HG02759 (cell line): ENCODE results near the gene CARD11.
"Not testable (repeated sequence)": the region's sequence is repeated elsewhere in the genome, so short reads cannot be mapped to it uniquely, and the experiment has no call there.

ENCODE experiments used
- ATAC-seq: cut with Tn5 transposase; IDR thresholded peaks from one replicate; pipeline ENCODE4 v1.9.1; 2021; ENCODE audit warnings: mild to moderate bottlenecking, moderate library complexity; ENCODE audit not compliant: unreplicated experiment

Gene CARD11

DNA sequence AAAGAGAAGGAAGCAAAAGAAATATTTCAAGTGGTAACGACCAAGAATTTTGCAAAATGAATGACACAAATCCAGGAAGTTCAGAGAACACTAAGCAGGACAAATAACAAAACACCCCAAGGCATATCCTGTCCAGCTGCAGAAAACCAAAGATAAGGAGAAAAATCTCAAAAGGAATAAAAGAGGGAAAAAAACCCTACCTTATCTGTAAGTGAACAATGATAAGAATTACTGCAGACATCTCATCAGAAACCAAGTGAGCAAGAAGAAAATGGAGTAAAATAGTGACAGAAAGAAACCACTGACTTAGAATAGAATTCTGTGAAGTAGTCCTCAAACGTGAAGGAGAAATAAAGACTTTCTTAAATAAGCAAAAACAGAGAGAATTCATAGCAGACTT, 21.8 kb downstream of the CARD11 start:
- ATAC-seq: no peak

- not testable (repeated sequence) for ATAC-seq
These were observed 22.4 kb downstream of the CARD11 start for GRCh38 chr7:3021224-3021623.

GRCh38 chr7:3020416-3020815, 23.3 kb downstream of the CARD11 start:
- no peak for ATAC-seq

- ATAC-seq: no peak
These were observed 23.9 kb downstream of the CARD11 start for GRCh38 chr7:3019801-3020200.

DNA sequence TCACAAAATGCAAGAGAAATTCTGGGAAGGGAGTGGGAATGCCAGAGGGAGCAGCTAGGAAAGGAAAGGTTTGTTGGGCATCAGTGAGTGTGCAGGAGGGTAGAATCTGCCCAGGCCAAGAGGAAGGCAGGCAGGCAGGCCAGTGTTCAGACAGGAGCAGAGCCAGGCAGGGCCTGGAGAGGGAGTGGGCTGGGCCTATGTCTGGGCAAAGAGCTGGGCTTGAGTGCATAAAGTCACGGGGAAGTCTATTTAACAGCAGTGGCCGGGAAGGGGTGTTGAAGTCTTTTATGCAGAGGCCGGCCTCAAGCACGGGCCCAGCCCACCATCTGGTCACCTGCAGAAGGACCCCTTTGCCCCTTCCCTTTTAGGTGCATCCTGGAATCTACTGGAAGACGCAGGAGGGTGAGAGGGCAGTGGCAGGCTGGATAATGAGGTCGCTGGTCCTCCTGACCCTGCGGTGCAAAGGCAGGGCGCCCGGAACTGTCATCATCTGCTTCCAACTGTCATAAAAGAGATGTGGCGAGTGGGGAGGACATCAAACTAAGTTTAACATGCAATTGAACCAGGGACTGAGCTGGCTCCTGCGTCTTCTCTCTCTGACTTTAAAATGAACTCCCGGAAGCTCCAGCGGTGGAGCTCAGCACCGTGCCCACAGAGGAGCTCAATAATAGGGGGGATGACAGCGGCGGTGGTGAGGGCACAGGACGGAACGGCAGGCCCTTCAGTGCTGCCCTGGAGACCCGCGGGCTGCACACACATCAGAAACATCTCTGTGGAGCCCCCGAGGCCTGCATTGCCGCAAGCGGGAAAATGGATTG, 29.5 kb downstream of the CARD11 start:
- no peak for ATAC-seq

DNA sequence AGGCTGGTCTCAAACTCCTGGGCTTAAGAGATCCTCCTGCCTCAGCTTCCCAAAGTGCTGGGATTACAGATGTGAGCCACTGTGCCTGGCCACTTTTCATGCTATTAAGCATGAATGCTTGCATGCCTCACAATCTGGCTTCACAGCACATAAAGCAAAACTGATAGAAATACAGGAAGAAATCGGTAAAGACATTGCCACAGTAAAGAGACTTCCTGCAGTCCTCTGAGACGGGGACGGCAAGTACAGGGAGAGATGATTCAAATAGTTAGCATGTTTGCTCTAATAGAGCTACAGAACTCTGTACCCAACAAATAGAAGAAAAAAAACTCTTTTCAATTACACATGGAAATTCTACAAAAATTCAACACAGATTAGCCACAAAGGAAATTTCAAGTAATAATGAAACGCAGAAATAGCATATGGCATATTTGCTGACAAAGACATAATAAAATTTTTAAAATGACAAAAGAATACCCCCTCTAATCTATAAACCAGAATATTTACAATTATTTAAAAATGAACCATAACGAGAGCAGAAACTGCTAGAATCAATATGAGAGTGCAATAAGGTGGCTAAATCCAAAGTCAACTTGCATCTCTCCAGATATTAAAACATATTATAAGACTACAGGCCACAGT, 32.3 kb downstream of the CARD11 start:
- ATAC-seq: no peak

DNA sequence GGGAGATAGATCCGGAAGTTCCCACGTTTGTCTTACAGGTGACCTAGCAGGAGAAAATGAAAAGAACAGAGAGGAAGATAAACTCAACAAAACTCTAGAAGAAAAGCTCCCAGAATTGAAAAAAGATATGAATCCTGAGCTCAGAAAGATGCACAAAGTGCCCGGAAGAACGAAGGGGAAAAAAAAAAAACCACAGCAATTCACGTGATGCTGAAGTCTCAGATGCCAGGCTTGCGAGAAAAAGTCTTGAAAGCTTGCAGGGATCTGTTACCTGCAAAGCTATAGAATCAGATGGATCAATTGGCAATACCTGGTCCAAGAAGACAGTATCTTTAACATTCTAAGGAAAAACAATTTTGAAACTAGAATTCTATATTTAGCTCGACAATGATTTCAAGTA, 33.5 kb downstream of the CARD11 start:
- ATAC-seq: no peak

DNA sequence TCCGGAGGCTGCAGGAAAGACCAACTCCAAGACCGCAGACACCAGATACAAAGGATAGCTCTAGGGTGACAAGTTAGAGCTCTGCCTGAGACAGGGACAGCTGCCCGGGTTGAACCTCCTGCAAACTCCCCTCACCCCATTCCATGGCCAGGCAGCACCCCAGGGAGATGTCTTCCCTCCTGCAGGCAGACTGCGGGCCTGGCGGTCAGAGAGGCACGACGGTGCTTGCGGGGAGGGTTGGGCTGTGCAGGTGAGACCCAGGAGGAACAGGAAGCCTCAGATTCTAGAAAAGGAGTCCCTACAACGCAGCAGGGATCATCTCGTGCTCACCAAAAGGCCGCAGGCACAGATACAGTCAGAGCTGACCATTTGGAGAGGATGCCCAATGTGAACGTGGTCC, 34.6 kb downstream of the CARD11 start:
- ATAC-seq: no peak

DNA sequence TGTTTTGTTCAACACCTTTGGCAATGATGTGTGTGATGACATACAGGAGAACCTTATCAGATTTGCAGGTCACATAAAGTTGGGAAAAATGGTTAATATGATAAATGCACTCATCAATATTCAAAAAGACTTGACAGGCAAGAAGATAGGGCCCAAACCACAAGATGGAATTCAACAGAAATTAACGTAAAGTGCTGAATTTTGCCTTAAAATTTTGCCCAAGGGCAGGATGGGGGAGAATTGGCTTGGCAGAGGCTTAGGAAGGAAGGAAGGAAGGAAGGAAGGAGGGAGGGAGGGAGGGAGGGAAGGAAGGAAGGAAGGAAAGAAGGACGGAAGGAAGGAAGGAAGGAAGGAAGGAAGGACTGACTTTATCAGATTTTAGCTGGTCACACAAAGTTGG, 35.3 kb downstream of the CARD11 start:
- no peak for ATAC-seq

GRCh38 chr7:3007696-3008095, 36.0 kb downstream of the CARD11 start:
- no peak for ATAC-seq

DNA sequence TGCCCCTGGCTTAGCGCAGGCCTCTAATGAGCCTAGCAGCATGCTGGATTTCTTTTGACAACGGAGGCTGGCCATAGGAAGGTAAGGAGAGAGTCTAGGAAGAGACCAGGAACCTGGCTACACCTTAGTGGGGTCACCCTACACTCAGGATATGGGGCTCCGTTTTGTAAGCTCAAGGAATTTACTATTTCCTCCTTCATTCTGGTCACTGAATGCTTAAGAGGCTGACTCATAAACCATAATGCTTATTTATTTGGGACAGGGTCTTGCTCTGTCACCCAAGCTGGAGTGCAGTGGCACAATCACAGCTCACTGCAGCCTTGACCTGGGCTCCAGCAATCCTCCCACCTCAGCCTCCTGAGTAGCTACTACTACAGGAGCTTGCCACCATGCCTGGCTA, 38.4 kb downstream of the CARD11 start:
- no peak for ATAC-seq

- ATAC-seq: no peak
These were observed 39.7 kb downstream of the CARD11 start for GRCh38 chr7:3003936-3004335.

- no peak for ATAC-seq
These were observed 41.0 kb downstream of the CARD11 start for GRCh38 chr7:3002631-3003030.

DNA sequence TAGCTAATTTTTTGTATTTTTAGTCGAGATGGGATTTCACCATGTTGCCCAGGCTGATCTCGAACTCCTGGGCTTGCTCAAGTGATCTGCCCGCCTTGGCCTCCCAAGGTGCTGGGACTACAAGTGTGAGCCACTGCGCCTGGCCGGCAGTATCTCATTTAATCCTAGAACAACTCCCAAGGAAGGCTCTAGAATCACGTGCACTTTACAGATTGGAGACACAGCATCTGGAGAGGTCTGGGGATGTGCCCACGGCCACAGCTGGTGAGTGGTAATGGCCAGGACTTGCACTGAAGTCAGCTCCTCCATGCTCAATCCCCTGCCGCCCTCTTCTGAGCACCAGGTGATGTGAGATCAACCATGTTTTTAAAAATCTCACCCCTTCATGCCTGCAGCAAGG, 43.1 kb downstream of the CARD11 start:
- ATAC-seq: no peak

DNA sequence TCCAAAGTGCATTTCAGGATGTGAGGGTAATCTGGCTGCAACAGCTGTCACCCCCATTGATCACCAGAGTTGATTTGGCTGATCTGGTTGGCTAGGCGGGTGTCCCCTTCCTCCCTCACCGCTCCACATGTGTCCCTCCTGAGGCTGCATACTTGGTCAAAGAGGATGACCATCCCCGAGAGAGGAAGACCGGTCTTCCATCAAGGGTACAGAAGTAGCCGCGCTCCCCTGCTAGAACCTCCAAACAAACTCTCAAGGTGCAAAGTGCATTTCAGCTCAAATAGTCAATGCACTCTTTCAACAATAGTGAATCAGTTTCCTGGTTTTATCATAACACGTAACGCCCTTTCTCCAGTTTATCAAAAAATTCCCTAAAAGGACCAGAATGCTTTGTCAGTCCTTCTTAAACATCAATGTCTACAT, 44.6 kb downstream of the CARD11 start:
- no peak for ATAC-seq

GRCh38 chr7:2997014-2997413, 46.7 kb downstream of the CARD11 start:
- no peak for ATAC-seq

DNA sequence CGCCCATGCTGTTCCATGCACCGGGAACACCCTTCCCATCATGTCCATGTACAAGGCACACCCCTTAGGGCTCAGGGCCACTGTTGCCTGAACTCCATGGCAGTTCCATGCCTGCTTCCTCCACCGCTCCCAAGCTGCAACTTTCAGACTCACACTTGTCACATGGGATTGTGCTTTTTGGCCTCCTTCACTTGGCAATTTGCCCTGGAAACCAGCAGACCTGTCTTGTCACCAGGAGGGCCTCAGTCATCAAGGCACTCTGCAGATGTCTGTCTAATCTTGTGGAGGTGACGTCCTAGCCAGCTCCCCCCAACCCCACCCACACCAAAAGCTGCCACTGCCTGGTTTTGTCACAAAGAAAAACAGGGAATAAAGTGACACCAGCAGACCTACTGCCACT, 47.5 kb downstream of the CARD11 start:
- no peak for ATAC-seq

DNA sequence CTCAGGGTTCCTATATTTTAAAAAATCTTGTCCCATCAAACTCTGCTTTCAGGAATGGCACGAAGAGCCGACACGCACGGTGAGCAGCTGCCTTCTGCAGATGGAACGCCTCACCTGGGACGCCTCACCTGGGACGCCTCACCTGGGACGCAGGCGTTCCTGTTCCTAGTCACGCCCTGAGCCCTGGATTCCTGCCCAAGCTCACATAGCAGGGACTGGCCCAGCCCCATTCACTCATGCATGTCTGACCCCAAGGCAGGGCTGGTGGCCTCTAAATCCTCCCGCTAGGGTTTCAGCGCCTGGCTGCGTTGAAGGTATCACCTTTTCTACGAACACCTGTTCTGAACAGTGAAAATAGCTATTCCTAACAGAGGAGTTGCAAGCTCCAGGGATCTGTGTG, 49.8 kb downstream of the CARD11 start:
- ATAC-seq: no peak

- ATAC-seq: no peak
These were observed 50.3 kb downstream of the CARD11 start for GRCh38 chr7:2993396-2993795.

DNA sequence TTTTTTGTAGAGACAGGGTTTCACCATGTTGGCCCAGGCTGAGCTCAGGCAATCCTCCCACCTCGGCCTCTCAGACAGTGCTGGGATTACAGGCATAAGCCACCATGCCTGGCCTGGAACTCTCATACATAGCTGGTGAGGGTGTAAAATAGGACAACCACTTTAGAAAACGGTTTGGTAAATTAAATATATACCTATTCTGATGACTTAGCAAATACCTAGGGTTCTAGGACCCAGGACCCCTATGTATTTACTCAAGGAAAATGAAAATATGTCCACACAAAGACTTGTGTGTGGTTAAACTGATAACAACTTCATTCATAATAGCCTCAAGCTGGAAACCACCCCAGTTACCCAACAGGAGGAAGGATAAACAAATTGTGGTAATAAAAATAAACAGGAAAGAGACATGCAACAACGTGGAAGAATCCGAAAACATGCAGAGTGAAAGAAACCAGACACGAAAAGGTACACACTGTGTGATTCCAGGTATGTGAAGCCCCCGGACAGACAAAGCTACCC, 52.7 kb downstream of the CARD11 start:
- ATAC-seq: no peak

- ATAC-seq: no peak
These were observed 57.1 kb downstream of the CARD11 start for GRCh38 chr7:2986561-2986960.

DNA sequence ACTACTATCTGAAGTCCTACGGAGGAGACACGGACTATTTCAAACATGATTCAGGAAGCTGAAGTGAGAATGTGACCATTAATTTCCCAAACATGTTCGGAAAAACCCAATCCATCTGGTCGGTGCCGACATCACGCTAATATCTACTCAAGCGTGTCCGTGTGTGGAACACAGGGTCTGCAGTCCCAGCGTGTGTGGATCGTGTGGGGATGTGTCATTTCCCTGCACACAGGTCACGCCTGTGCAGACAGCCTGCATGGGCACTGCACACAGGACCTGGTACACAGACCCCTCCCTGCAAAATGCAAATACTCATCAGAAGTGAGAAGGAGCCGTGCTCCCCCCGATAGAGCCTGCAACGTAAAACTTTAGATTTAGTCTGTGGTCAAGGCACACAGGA, 57.8 kb downstream of the CARD11 start:
- ATAC-seq: no peak
